GM21529 (cell line): ENCODE data around the gene FOXN4.
"Not testable (repeated sequence)": the region's sequence is repeated elsewhere in the genome, so short reads cannot be mapped to it uniquely, and the experiment has no call there.

Experiments
- ATAC-seq: cut with Tn5 transposase; IDR thresholded peaks from one replicate; pipeline ENCODE4 v1.9.1; 2021; ENCODE audit not compliant: unreplicated experiment

The FOXN4 gene, protein sequence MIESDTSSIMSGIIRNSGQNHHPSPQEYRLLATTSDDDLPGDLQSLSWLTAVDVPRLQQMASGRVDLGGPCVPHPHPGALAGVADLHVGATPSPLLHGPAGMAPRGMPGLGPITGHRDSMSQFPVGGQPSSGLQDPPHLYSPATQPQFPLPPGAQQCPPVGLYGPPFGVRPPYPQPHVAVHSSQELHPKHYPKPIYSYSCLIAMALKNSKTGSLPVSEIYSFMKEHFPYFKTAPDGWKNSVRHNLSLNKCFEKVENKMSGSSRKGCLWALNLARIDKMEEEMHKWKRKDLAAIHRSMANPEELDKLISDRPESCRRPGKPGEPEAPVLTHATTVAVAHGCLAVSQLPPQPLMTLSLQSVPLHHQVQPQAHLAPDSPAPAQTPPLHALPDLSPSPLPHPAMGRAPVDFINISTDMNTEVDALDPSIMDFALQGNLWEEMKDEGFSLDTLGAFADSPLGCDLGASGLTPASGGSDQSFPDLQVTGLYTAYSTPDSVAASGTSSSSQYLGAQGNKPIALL

DNA sequence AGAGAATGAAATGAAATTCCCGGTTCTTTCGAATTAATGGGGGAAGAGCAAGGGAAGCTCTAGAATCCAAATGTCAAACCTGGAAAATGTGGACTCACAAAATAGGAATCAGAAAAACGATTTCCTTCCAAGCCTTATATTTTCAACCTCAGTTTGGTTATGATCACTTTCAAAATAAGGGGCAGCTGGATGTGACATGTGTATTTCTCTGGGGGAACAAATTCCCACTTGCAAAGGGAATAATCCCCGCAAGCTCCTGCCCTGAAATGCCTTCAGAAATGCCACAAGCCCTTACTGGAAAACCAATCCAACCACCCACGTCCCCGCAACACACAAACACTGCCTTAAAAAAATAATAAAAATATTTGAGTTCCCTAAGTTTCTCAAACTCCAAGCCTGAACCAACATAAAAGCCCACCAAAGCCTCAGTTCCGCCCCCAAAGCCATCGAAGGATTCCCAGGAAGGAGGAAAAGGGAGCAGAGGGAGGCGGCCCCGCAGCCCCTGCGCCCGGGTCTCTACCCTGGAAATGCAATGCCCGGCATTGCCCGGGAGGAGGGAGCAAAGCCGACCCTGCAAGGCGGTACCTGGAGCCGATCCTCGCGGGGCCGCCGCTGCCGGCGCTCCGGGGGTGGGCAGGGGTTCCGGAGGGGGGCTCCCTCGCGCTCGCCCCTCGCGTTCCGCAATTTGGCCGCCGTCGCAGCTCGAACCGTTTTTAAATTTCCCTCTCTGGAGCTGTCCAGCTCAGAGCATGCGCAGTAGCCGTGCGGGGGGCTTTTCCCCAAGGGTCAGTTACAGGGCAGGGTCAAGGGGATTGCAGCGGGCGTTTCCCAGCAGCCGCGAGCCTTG is at the start of gene FOXN4:
FOXN4 (minus strand) TSS at position 751 of the 847 bp plus-strand sequence. CDS start 963 bp downstream, outside the sequence.
- no peak for ATAC-seq

DNA sequence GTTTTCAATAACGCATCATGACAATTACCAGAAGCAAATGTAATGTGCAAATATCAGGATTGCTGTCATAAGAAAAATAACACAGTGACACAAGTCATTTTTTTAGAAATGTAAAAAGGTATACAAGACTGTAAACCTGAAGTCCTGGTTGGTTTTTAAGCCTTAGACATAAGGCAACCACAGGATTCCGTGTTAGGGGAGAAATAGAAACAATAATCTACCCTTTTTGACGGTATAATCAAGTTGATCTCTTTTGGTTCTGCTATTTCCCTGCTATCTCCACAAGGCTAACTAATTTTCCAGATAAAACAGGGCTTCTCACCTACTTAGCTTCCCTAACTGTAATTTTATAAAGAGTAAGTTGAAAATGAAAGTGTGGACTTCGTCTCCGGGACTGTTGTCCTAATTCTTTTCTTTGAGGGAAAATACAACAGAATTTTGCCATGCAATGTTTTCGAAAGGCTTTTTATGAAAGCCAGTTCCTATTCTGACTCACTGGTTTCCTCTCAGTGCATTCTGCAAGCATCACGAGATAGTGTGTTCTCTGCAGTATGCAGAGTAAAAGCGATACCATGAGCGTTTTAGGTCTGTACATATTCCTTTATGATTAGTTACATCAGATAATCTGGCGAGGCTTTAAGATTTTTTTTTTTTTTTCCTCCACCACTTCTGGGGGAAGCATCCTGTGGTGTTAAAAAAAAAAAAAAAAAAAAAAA is 49.2 kb upstream of the FOXN4 start:
- ATAC-seq, result peak; percentile 97

DNA sequence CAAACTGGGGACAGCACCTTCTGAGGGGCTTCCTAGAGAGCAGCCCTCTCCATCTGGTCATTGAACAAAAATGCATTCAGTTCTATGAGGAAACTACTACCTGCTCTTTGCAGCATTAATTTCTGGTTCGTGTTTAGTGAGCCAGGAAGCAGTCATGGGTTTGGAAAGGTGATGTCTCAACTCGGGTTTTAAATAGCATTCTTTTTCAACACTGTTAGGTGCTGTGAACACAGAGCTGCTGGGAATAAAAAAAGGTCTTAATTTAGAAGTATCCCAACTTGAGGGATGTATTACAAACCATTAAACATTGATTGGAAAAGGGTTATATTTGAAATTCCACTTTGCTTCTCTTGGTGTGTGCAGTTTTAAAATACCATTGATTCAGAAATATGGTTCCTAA is 47.9 kb upstream of the FOXN4 start:
- ATAC-seq, result no peak

DNA sequence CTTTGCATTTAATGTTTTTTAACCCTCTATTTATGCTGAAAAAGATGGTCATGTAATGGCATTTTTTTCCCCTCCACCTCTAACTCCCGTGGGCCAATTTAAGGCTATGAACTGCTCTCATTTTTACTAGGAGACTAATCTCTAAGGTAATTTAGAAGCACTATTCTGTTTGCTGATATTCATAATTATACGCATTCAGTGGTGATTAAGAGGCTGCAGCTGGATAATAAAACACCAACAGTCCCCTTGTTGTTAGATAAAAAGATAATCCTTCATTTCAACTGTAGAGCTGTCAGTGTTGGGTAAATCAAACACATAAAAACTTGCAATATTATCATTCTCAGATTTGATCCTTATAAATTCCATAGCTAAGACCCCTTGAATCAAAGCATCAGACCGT is 47.5 kb upstream of the FOXN4 start:
- ATAC-seq, result no peak

DNA sequence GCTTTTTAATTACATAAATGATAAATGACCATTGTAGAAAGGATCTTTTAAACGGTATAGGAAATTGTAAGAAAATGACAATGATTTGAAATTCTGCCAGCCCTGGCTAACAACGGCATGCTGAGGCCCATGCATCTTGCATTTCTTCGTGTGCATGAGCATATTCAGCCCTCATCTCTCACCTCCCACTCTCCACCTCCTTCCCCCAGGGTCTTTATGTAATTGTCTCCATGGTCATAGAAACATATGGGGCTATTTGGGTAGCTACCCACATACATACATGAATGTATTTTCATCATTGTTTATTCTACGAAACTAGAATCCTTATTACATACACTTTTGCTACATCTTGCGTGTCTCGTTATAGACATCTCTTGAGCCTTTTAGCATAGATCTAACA is 43.1 kb upstream of the FOXN4 start:
- no peak for ATAC-seq

DNA sequence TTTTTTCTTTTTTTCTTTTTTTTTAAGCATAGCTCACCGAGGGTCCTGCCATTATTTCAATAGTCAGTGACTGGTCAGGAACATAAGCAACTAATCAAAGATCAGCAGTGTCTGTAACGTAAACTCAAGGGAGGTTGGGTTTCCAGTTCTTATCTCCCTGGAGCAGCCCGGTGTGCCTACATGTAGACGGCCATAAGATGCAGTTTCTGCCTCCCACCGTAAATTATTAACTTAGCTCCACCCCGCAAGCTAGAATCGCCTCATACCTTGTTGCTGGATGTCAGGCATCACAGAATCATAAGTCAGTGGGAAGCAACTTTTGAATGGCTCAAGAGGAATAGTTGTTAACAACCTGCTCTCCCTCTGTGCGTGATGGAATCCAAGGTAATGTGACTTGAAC is 38.5 kb upstream of the FOXN4 start, which contains the start of gene MYO1H:
MYO1H (plus strand) TSS at position 312 of the 400 bp plus-strand sequence; CDS start at position 373, 61 bp downstream.
- ATAC-seq, result no peak

DNA sequence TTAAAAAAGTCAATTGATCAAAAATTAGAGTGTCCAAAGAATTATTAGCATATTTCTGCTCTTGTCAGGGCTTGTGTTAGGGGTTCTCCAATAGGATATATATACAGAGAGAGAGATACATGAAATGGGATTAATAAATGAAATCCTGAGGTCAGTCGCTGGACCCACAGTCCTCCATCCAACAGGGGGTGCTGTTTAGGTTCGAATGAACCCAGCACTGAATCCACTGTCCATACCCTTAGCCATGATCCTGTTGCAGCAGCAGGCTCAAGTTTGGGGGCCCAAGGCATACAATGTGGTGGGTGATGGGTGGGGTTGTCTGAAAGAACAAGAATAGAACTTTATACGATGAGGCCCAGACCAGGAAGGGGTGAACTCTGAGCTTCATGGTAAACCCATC is 37.8 kb upstream of the FOXN4 start:
- no peak for ATAC-seq

DNA sequence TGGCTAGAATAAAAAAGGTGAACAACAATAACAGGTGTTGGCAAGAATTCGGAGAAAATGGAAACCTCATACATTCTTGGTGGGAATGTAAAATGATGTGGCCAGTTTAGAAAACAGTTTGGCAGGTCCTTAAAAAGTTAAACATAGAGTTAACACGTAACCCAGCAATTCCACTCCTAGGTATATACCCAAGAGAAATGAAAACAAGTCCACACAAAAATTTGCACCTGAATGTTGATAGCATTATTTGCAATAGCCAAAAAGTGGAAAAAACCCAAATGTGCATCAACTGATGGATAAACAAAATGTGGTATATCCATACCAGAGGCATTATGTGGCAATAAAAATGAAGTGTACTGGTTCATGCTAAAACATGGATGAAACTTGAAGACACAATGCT is 36.3 kb upstream of the FOXN4 start:
- no peak for ATAC-seq

DNA sequence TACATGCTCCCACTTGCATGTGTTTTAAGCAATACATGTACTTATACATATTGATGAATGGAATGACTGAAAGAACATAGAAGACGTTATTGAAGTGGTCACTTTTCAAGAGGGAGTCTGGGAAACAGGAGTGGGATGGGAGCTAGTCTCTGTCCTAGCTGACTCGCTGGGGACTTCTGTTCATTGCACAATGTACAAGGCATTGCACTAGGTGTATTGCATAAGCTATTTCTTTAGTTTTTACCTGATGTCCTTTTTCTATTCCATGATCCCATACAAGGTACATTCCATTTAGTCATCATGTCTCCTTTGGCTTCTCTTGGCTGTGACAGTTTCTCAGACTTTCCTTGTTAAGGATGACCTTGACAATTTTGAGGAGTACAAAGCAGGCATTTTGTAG is 34.6 kb upstream of the FOXN4 start:
- no peak for ATAC-seq

DNA sequence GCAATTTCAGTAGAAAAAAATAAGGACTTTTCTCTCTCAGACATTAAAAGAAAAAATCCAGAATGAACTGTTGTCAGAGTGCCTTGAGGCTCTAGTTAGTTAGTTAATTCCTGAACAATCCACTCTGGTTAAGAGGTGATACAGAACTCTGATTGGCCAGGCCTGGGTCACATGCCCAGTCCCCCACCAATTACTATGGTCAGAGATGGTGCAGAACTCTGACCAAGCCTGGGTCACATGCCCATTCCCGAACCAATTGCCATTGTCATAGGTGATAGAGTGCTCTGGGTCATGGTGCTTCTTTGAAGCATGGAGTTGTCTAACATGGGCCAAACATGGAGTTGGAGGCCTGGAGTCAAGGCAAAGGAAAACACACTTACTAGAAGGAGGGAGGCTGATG is 27.5 kb upstream of the FOXN4 start:
- ATAC-seq, result no peak

DNA sequence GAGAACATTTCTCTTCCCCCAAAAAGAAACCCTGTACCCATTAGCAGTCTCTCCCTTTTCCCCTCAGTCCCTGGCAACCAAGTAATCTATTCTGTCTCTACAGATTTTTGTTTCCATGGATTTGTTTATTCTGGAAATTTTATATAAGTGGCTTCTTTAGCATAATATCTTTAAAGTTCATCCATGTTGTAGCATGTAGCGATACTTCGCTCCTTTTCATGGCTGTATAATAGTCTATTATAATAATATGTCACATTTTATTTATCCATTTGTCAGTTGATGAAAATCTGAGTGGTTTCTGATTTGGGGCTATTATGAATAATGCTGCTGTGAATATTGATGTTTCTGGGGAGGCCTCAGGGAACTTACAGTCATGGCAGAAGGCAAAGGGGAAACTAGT is 25.8 kb upstream of the FOXN4 start:
- no peak for ATAC-seq

DNA sequence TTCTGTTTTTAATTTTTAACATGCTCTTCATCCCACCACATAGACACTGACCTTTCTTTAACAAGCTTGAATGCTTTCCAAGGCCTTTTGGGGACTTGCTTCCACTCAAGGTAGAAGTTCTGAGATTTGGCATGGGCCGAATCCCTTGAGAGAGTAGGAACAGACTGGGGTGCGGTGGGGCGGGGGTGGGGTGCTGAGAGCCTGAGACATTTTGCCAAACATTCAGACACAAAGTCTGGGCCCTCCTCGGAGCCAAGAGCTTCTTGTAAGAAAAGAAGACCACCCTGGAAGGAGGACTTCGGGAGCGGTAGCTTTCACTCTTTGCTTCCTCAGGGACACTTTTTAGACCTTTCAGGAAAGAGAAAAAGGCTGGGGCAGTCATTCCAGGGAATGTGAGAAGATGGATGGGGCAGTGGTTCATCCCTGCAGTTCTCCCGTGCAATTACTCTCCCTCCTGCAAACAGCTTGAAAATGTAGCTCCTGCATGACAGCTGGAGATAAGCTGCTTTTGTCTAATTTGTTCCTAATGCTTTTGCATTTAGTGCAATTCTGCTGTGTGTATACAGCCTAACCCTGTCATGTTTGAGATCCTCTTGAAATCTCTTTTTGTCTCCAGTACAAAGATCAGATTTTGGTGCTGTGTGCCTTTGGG is 22.3 kb upstream of the FOXN4 start:
- no peak for ATAC-seq

DNA sequence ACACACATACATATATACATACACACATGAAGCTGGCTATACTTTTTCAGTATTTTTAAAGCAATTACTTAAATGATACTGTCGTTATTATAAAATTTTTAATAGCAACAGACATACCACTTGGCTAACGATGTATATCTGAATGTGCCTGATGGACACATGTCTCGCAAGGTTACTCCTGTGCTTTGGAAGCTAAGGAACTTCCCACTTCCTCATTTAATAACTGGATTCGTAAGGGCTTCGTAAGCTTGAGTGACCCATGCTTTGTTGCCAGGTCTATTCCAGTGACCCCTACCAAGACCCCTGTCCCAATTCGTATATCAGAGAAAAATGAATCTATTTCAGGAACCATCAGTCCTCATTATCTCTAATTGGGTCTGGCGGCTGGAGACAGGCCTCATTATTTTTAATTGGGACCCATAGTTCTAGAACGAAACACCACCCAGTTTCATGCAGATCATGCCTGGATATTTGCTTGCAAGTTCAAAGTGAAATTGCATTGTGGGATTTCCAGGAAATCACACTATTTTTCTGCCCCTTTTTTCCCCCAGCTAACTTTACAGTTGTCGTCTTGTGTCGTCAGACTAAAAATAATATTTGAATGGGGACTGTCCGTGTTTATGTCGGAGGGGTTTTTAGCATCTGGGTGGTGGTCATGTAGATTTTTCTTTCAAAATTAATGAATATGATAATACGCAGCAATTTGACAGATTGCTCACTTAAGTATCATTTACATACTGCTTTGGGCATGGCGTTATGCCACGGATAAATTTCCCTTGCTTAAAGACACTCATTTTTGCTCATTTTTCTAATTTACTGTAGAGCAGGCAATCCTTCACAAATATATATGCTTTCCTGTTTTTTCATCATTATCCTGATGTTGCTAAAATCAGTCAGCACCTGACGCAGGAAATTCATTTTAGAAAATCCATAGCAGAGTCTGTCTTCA is 21.5 kb upstream of the FOXN4 start:
- no peak for ATAC-seq

DNA sequence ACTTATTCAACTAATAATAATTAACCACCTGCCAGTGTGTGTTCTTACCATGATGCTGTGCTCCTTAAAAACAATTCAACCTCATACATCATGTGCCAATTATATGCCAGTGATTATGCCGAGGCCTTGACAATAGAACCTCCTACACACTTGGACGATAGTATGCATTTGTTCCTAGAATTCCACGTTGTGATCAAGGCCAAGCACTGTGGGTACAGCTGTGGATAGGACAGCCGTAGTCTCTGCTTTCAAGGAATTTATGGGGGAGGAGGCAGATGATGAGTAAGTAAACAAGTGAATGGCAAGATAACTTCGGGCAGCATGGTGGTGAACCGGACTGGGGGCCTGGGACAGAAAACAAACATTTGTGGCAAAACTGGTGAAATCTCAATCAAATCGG is 20.6 kb upstream of the FOXN4 start:
- no peak for ATAC-seq

DNA sequence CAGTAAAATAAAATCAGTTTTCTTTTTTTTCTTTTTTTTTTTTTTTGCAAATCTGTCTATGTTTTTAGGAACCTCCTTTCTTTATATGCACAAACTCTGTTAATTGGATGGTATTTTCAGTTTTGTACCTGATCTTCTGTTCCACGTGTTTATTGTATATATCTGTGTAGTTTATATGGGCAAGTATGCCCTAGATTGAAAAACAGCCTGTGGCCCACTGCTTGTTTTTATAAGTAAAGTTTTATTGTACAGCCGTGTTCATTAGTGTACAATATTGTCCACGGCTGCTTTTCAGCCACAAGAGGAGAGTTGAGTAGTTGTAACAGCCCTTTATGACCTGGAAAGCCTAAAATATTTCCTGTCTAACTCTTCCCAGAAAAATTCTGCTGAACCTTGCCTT is 19.9 kb upstream of the FOXN4 start:
- no peak for ATAC-seq

DNA sequence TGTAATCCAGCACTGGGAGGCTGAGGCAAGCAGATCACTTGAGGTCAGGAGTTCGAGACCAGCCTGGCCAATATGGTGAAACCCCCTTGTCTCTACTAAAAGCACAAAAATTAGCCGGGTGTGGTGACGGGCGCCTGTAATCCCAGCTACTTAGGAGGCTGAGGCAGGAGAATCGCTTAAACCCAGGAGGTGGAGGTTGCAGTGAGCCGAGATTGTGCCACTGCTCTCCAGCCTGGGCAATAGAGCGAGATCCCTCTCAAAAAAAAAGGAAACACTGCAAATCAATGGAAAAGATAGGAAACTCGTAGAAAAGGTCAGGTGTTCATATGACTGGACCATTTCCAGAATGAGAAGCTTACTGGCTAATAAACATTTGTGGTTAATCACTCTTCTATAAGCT is 12.2 kb upstream of the FOXN4 start:
- not testable (repeated sequence) for ATAC-seq

DNA sequence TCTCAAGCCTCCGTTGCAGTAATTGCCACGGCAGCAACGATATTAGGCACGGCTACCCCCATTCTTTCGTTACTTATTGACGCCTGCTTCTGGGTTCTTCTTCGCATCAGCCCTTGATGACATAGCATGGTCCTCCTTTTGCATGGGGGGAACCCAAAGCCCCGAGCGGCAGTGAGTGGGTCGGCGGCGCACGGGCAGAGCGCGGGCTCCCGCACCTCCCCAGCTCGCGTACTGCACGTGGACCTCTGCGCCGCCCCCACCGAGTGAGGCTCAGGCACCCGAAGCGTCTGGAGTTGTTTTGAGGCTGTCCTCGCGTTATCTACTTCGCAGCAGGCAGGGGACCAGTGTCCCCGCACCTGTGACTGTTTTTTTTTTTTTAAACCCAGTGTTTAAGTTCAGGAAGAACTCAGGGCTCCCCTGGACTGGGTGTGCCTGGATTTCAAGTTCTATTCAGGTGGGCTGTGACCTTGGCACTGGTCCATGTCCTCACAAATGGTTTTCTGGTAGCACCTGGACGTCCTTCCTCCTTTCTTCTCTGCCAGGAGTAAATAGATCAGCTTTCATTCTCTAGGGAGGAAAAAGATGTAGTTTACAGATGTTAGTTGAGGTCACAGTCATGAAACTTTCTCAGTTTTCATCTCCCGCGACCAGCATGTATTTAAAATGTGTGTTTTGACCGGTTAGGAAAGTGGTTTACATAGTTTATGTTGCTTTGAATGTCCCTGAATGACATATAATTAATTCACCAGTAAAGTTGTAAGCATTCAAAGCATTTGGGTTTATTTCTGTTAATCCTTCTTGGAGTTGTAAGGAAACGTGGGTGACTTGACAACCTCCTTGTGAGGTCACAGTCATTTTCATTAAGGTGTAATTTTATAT is 1.4 kb upstream of the FOXN4 start:
- ATAC-seq, result no peak

DNA sequence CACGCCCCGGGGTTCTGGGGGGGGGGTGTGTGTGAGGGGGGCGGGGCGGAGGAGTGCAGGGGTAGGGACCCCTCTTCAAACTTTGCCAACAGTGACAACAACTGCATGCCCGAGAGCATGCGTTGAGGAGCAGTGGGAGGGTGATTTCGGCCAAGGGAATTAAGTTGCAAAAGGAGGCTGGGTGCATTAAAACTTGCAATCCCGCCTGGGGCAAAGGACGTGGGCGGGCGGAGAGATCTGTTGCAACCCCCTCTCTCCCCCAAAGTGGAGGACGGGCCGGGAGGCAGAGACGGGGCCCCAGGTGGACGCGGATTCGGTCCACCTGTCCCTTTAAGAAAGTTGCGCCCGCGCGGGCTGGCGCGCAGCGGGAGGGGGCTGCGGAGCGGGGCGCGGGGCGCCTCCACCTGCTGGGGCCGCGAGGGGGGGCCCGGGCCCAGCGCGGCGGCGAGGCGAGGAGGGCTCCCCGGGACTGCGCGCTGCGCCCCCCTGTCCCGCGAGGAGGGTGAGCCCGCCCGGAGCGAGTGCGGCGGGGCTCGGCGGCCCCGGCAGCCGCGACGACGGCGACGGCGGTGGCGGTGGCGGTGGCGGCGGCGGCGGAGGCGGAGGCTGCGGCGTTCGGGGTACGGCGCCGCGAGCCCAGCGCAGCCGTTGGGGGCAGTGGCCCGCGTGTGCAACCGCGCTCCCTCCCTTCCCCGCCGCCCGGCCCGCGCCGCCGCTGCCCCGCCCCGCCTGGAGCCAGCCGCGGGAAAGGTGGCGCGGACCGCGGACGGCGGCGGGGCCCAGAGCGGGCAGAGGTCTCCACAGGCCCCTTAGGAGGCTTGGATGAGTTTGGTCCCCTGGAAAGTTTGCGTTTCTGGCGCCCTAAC is 530 bp upstream of the FOXN4 start:
- no peak for ATAC-seq
